22Rv1 (cell line): ENCODE data around the gene TTN.

Experiments used
- H3K27ac ChIP-seq: fragments of 450-650 bp; 2 replicates; pipeline ENCODE4 v1.5.1; 2017
- CTCF ChIP-seq: fragments of 450-650 bp; IDR thresholded peaks from 2 replicates; pipeline ENCODE4 v1.5.1; 2017; ENCODE audit warnings: mild to moderate bottlenecking
- ZFX ChIP-seq: fragments of 450-650 bp; IDR thresholded peaks from 2 replicates; pipeline ENCODE4 v1.6.1; 2017; ENCODE audit warnings: antibody characterized with exemption, borderline replicate concordance

TTN gene

GRCh38 chr2:178508646-178509045 lies 298.6 kb downstream of the TTN start:
- TF ChIP-seq ZFX = no peak
- no peak for TF ChIP-seq CTCF
- H3K27ac ChIP-seq = no peak overlapping the region

DNA sequence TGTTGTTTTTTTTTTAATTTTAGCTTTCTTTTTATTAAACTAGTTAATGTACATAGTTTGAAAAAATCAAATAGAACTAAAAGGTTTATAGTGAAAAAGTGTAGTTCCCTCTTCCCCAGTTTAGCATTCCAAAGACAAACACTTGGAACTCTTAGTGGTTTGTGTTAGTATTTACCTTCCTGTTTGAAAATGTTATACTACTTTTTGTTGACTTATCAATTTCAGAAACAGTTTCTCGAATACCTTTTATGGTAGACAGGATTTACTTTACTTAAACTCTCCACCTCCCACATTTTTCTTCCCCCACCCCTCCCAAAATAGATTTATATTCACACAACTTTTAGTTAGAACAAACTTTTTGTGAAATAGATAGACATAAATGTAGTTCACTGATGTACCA lies 300.3 kb downstream of the TTN start:
- H3K27ac ChIP-seq = no peak overlapping the region
- no peak for TF ChIP-seq CTCF
- no peak for TF ChIP-seq ZFX

GRCh38 chr2:178506524-178506923 lies 300.7 kb downstream of the TTN start:
- no peak overlapping the region for H3K27ac ChIP-seq
- TF ChIP-seq CTCF (no peak), ZFX (no peak)

GRCh38 chr2:178506101-178506500 lies 301.1 kb downstream of the TTN start:
- no peak overlapping the region for H3K27ac ChIP-seq
- no peak for TF ChIP-seq ZFX
- no peak for TF ChIP-seq CTCF

- H3K27ac ChIP-seq = no peak overlapping the region
- TF ChIP-seq ZFX (no peak), CTCF (no peak)
These were observed 304.5 kb downstream of the TTN start for GRCh38 chr2:178502751-178503150.

- TF ChIP-seq ZFX (no peak), CTCF (no peak)
- H3K27ac ChIP-seq = no peak overlapping the region
These were observed 307.6 kb downstream of the TTN start for GRCh38 chr2:178499640-178500039.

DNA sequence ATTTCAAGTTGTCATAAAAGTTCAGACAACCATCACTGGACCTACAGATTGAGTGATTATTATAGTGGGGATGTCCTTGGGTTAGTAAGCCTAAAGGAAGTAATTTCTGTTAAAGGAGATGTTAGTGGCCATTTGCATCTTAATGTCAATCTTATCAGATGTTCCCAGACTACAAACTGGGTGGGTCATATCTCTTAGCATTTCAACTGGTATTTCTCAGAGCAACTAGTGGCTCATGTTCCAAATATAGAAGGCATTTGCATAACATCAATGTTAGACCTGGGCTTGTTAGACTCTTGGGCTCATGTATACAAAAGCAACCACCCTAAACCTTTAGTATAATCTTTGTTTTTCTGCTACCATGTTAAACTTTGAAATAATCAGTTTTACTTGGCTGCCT lies 309.1 kb downstream of the TTN start:
- no peak overlapping the region for H3K27ac ChIP-seq

More for the DNA sequence above, 309.1 kb downstream of the TTN start:
- TF ChIP-seq ZFX (no peak), CTCF (no peak)
